ENCODE data around the gene ARL14. TPM values are rescaled to one million over a fixed set of nuclear protein-coding genes. Genes with fewer than 3 reads are reported as not detected.

Gene ARL14
- total RNA-seq, 2 experiments from 2014 or later, result not detected

DNA sequence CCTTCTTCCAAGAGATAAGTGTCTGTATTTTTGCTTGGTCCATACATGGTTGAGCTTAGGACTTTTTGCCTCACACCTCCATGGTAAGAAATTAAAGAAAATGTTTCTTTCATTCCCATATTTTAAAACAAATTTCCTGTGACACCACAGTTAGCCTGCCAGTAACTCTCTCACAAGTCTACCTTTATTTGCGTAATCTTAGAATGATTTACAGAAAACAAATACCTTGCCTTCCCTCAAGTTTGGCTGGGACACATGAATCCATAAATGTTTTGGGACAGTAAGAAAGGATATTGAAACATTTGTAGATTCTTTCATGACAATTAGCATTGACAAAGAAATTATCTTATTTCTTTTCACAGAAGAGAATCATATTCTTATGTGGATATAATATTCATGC, 3.8 kb upstream of the ARL14 start:
- ATAC-seq, result no peak
- Mint-ChIP-seq H3K4me3 (no peak overlapping the region), H3K27ac (no peak overlapping the region), H3K9me3 (no peaks in the 10 kb centered on the region), H3K27me3 (peaks cover 6% of the 10 kb centered on the region), H3K36me3 (ENCODE audit: low read depth) (no peaks in the 10 kb centered on the region), H3K4me1 (ENCODE audit: low read depth) (no peaks in the 10 kb centered on the region)
- intact Hi-C loops (cut with micrococcal nuclease), result no loop called here
- CTCF ChIA-PET, result interaction anchor here (1.3 kb wide), 1 partner anchor 268 kb away, joined by 4 read pairs; no protein-coding TSS in a partner anchor
- TF ChIP-seq, protein P1, sequence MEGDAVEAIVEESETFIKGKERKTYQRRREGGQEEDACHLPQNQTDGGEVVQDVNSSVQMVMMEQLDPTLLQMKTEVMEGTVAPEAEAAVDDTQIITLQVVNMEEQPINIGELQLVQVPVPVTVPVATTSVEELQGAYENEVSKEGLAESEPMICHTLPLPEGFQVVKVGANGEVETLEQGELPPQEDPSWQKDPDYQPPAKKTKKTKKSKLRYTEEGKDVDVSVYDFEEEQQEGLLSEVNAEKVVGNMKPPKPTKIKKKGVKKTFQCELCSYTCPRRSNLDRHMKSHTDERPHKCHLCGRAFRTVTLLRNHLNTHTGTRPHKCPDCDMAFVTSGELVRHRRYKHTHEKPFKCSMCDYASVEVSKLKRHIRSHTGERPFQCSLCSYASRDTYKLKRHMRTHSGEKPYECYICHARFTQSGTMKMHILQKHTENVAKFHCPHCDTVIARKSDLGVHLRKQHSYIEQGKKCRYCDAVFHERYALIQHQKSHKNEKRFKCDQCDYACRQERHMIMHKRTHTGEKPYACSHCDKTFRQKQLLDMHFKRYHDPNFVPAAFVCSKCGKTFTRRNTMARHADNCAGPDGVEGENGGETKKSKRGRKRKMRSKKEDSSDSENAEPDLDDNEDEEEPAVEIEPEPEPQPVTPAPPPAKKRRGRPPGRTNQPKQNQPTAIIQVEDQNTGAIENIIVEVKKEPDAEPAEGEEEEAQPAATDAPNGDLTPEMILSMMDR (IDR thresholded peaks at IDR 0.05), result no peak
- POLR2A ChIA-PET, result no interaction called here
- no peak for DNase-seq

- TF ChIP-seq, protein P1 (IDR thresholded peaks at IDR 0.05), result no peak
- peaks cover 16% of the 10 kb centered on the region for H3K27me3 Mint-ChIP-seq
- ATAC-seq (no peak), DNase-seq (no peak)
- H3K4me3 Mint-ChIP-seq, result no peak overlapping the region
- no peaks in the 10 kb centered on the region for H3K4me1 Mint-ChIP-seq (ENCODE audit: low read depth)
- POLR2A ChIA-PET, result no interaction called here
- no peaks in the 10 kb centered on the region for H3K9me3 Mint-ChIP-seq
- no peak overlapping the region for H3K27ac Mint-ChIP-seq
- CTCF ChIA-PET, result interaction anchor here (1.8 kb wide), 1 partner anchor 12 kb away, joined by 4 read pairs; no protein-coding TSS in a partner anchor
- intact Hi-C loops (cut with micrococcal nuclease), result no loop called here
- H3K36me3 Mint-ChIP-seq (ENCODE audit: low read depth), result no peaks in the 10 kb centered on the region
These were observed 1.3 kb upstream of the ARL14 start for GRCh38 chr3:160675566-160676124.

- TF ChIP-seq, protein P1 (IDR thresholded peaks at IDR 0.05), result no peak
- H3K27ac Mint-ChIP-seq, result no peak overlapping the region
- H3K36me3 Mint-ChIP-seq (ENCODE audit: low read depth), result no peaks in the 10 kb centered on the region
- ChIA-PET CTCF (interaction anchor here (0.7 to 2.7 kb wide), 2 partner anchors 10 to 271 kb away, joined by 4 to 9 read pairs; no protein-coding TSS in a partner anchor), POLR2A (no interaction called here)
- H3K9me3 Mint-ChIP-seq, result no peaks in the 10 kb centered on the region
- H3K4me1 Mint-ChIP-seq (ENCODE audit: low read depth), result no peaks in the 10 kb centered on the region
- H3K27me3 Mint-ChIP-seq, result peaks cover 16% of the 10 kb centered on the region
- no peak overlapping the region for H3K4me3 Mint-ChIP-seq
- intact Hi-C loops (cut with micrococcal nuclease), result no loop called here
- DNase-seq (no peak), ATAC-seq (no peak)
These were observed 510 bp downstream of the ARL14 start for GRCh38 chr3:160677459-160677881.

DNA sequence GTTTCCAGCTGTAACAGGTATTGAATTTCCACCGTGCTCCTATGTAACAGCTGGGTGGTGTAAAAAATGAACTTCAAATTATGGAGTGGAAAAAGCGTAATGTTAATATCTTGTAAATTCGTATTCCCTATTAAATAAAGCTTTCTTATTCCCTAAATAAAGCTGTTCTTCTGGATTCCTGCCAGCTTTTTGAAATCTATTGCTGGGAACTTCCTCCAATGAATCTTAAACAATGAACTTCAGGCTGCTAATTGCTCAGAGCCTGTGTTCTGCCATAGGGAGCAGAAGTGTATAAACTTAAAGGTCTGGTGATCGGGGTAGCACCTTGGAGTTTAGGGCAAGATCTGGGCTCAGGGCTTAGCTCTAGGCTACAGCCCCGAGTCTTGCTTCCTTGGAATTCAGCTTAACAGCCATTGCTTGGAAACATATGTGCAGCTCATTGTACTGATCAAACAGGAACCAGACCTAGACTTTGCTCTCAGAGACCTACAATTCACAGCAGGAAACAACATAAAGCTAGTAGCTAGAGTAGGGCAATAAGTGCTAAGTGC, 1.4 kb downstream of the ARL14 start:
- ChIA-PET POLR2A (no interaction called here), CTCF (interaction anchor here (1.0 to 2.7 kb wide), 3 partner anchors 9 to 263 kb away, joined by 3 to 9 read pairs (median 4); no protein-coding TSS in a partner anchor)
- DNase-seq (no peak), ATAC-seq (no peak)
- H3K27ac Mint-ChIP-seq, result no peak overlapping the region
- H3K36me3 Mint-ChIP-seq (ENCODE audit: low read depth), result no peaks in the 10 kb centered on the region
- intact Hi-C loops (cut with micrococcal nuclease), result no loop called here
- H3K4me3 Mint-ChIP-seq, result no peak overlapping the region
- no peaks in the 10 kb centered on the region for H3K4me1 Mint-ChIP-seq (ENCODE audit: low read depth)
- H3K27me3 Mint-ChIP-seq, result peaks cover 16% of the 10 kb centered on the region
- H3K9me3 Mint-ChIP-seq, result no peaks in the 10 kb centered on the region
- TF ChIP-seq, protein P1 (IDR thresholded peaks at IDR 0.05), result no peak

GRCh38 chr3:160684368-160684740, 7.4 kb downstream of the ARL14 start:
- H3K4me3 Mint-ChIP-seq, result no peak overlapping the region
- CTCF ChIA-PET, result no interaction called here
- H3K27me3 Mint-ChIP-seq, result peaks cover 2% of the 10 kb centered on the region
- H3K4me1 Mint-ChIP-seq (ENCODE audit: low read depth), result no peaks in the 10 kb centered on the region
- POLR2A ChIA-PET, result no interaction called here
- DNase-seq (no peak), ATAC-seq (no peak)
- TF ChIP-seq, protein P1 (IDR thresholded peaks at IDR 0.05), result no peak
- no peaks in the 10 kb centered on the region for H3K36me3 Mint-ChIP-seq (ENCODE audit: low read depth)
- H3K27ac Mint-ChIP-seq, result no peak overlapping the region
- H3K9me3 Mint-ChIP-seq, result no peaks in the 10 kb centered on the region
- intact Hi-C loops (cut with micrococcal nuclease), result no loop called here
